ENCODE data around the gene NUCKS1. TPM values are rescaled to one million over a fixed set of nuclear protein-coding genes. Genes with fewer than 3 reads are reported as not detected.

NUCKS1 gene
- total and polyA plus RNA-seq, 8 donors = 15.1 to 91.4 (median 53.5) TPM

DNA sequence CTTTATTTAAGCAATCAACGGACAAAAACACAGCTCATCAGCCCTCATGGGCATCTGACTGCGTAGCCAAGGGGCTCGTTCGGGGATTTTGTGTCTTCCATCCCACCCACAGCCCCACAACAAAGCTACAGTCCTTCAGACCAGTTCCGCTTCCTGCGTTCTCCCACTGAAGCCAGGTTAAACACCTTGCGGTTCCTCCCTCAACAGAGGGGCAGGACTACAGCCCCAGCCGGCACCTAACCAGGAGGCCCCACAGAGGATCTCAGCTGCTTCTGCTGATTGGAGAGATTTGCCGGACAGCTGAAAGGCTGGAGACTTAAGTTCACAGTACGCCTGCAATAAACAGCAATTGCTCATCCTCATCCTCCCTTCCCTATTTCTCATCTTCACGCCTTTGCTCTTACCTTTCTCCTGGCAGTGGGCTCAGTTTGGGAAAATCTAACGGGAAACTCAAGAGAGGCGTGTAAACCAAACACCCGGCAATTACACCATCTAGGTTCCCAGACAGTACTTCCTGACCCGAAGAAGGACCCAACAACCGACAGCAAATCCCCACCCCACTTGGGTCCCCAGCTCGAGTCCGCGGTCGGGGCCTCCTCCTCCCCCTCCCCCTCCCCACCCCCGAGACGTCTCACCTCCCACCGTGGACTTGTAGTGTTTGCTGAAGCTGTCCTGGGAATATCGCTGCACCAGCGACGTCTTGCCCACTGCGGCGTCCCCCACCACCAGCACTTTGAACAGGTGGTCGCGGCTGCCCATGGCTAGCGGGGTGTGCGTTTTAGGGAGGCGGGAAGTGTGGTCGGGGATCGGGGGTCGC, 24.4 kb upstream of the NUCKS1 start:
- intact Hi-C loops (cut with DNase I) = no loop called here
- 20 to 21% methylated on average over 34 to 36 of the region's 36 CpGs for WGBS, 2 donors
- peak overlapping the region; percentile 66 to 81 (median 74) for H3K4me3 ChIP-seq
- FAIRE-seq (no peak), DNase-seq (peak in 3 of 6 donors; percentile 33 to 56 (median 39)), ATAC-seq (peak; percentile 36 to 52 (median 44))
- H3K27ac ChIP-seq = no peak overlapping the region
- no peaks in the 10 kb centered on the region for H3K36me3 ChIP-seq
- peaks cover 0 to 3% (median 0%) of the 10 kb centered on the region in 3 donors for H3K4me1 ChIP-seq
- TF ChIP-seq, protein P1, sequence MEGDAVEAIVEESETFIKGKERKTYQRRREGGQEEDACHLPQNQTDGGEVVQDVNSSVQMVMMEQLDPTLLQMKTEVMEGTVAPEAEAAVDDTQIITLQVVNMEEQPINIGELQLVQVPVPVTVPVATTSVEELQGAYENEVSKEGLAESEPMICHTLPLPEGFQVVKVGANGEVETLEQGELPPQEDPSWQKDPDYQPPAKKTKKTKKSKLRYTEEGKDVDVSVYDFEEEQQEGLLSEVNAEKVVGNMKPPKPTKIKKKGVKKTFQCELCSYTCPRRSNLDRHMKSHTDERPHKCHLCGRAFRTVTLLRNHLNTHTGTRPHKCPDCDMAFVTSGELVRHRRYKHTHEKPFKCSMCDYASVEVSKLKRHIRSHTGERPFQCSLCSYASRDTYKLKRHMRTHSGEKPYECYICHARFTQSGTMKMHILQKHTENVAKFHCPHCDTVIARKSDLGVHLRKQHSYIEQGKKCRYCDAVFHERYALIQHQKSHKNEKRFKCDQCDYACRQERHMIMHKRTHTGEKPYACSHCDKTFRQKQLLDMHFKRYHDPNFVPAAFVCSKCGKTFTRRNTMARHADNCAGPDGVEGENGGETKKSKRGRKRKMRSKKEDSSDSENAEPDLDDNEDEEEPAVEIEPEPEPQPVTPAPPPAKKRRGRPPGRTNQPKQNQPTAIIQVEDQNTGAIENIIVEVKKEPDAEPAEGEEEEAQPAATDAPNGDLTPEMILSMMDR (IDR thresholded peaks at IDR 0.05) = no peak
- no peaks in the 10 kb centered on the region for H3K9me3 ChIP-seq
- H3K27me3 ChIP-seq = no peaks in the 10 kb centered on the region

- ATAC-seq (no peak), DNase-seq (no peak), FAIRE-seq (no peak)
- Histone ChIP-seq H3K27ac (no peak overlapping the region), H3K4me3 (no peak overlapping the region), H3K4me1 (peaks cover 0 to 3% (median 0%) of the 10 kb centered on the region in 3 donors), H3K36me3 (no peaks in the 10 kb centered on the region), H3K9me3 (no peaks in the 10 kb centered on the region), H3K27me3 (no peaks in the 10 kb centered on the region)
- WGBS, 2 donors = 89 to 93% methylated on average over 2 of the region's 2 CpGs
- intact Hi-C loops (cut with DNase I) = no loop called here
- TF ChIP-seq, protein P1 (IDR thresholded peaks at IDR 0.05) = no peak
Observed at GRCh38 chr1:205772607-205773032, 22.6 kb upstream of the NUCKS1 start.

DNA sequence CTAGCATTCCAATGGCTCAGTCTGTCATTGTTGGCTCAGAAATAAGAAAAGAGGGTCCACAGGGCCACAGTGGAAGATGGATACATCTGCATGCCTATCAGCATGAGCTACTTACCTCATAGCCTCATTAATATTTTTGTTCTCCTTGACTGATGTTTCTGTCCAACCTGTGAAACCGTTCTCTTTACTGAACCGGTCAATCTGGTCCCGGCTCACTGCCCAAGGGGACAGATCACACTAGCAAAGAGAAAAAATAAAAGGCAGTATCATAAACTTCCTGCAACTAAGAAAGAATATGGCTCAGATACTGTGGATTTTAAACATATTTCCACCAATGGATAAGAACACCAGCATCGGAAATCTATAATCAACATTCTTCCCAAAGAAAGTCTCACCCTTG, 20.6 kb upstream of the NUCKS1 start:
- intact Hi-C loops (cut with DNase I) = no loop called here
- DNase-seq = no peak

DNA sequence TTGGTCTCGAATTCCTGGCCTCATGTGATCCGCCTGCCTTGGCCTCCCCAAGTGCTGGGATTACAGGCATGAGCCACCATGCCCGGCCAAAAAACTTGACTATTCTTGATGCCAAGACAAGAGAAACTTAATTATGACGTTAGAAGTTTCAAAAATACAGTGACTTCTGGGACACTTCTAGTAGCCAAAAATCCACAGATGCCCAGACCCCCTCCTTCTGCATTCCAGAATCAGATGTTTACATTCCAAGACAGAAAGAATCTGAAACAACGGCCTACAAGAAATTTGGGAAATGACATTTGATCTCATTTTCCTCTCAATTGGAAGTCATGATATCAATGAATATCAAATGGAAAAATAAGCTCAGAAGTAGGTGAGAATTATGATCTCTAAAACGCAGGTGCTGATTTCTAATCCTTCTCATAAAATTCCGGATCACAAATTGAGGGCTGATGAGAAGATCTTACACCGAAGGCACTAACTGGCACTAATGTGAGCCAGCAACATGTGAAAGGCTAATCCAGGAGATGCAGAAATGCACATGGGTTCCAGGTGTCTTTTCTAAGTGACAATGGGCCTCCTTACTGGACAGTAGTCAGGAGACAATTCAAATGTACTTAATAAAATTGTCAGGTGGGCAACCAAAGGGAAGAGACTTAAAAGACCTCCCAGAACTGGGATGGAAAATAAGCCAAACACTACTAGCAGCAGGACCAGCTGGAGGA, 19.8 kb upstream of the NUCKS1 start:
- intact Hi-C loops (cut with DNase I) = no loop called here
- WGBS, 2 donors = 83 to 85% methylated on average over 8 of the region's 8 CpGs
- FAIRE-seq (no peak), DNase-seq (no peak), ATAC-seq (no peak)
- Histone ChIP-seq H3K4me3 (no peak overlapping the region), H3K27ac (no peak overlapping the region), H3K36me3 (no peaks in the 10 kb centered on the region), H3K27me3 (no peaks in the 10 kb centered on the region), H3K4me1 (no peaks in the 10 kb centered on the region), H3K9me3 (no peaks in the 10 kb centered on the region)
- TF ChIP-seq, protein P1 (IDR thresholded peaks at IDR 0.05) = no peak

More for the DNA sequence above, 20.6 kb upstream of the NUCKS1 start:
- no peak for FAIRE-seq
- no peak for ATAC-seq
- TF ChIP-seq, protein P1 (IDR thresholded peaks at IDR 0.05) = no peak
- Histone ChIP-seq H3K36me3 (no peaks in the 10 kb centered on the region), H3K27me3 (no peaks in the 10 kb centered on the region), H3K9me3 (no peaks in the 10 kb centered on the region), H3K4me3 (no peak overlapping the region), H3K4me1 (no peaks in the 10 kb centered on the region), H3K27ac (no peak overlapping the region)
- 79 to 80% methylated on average over 4 of the region's 4 CpGs for WGBS, 2 donors
